Body of pancreas (tissue), 4 donors: ENCODE results near the gene SCNN1A. TPM values are rescaled to one million over a fixed set of nuclear protein-coding genes. Genes with fewer than 3 reads are reported as not detected.

ENCODE experiments used
- ATAC-seq: fragments of 150-250 bp; one replicate; pipeline ENCODE4 v1.9.1; 2016
- DNase-seq, 4 donors: peaks; one replicate each; pipeline ENCODE4 v3.0.0-alpha.2; 2019
- H3K27ac ChIP-seq, 4 donors: fragments of 200-600 bp; sonication (generic); 1 replicate in 3 of 4; 2 replicates in 1 of 4; pipeline versions ENCODE4 v1.5.1 to v1.6.1; 2016 to 2019; ENCODE audit warnings: mild to moderate bottlenecking in 1 of 4, mixed read lengths in 1 of 4, moderate library complexity in 1 of 4
- H3K27me3 ChIP-seq, 2 donors: fragments of 200-600 bp; sonication (generic); one replicate each; pipeline ENCODE4 v1.6.0; 2016; ENCODE audit warnings: mild to moderate bottlenecking in 1 of 2
- H3K36me3 ChIP-seq, 2 donors: fragments of 200-600 bp; sonication (generic); replicated peaks in 1 of 2; 2 replicates each; pipeline ENCODE4 v1.5.1; 2016; ENCODE audit warnings: low read depth in 2 of 2; ENCODE audit not compliant: insufficient read depth in 1 of 2
- H3K4me1 ChIP-seq: fragments of 200-600 bp; sonication (generic); one replicate; pipeline ENCODE4 v1.6.0; 2016
- H3K4me3 ChIP-seq, 2 donors: fragments of 200-600 bp; sonication (generic); 1 replicate in 1 of 2; 2 replicates in 1 of 2; pipeline ENCODE4 v1.5.1; 2016 to 2019
- H3K9me3 ChIP-seq, 3 donors: fragments of 200-600 bp; sonication (generic); 1 replicate in 2 of 3; 2 replicates in 1 of 3; pipeline ENCODE4 v1.5.1; 2016
- POLR2A ChIP-seq, 3 donors: fragments of 450-650 bp; IDR thresholded peaks; one replicate each; pipeline ENCODE4 v1.6.1; 2016; ENCODE audit warnings: antibody characterized with exemption in 3 of 3, mild to moderate bottlenecking in 2 of 3
- WGBS, 2 donors: methylation state at CpG; one replicate each; pipeline ENCODE4 v1.1.5; 2017; 5-methylcytosine and 5-hydroxymethylcytosine counted together
- intact Hi-C: fragments of 100-400 bp; cut with DNase I; formaldehyde crosslinking; loops from one replicate; pipeline ENCODE4 v1.15.1; 2023
- total RNA-seq, 2 donors: library from RNA; depleted of rRNA; stranded (reverse); fragments of >200 nt; gene quantifications; one replicate each; pipeline ENCODE4 v1.1.0, GENCODE V29; 2016
- TF ChIP-seq, protein P1 (sequence below), 7 experiments: fragments of 450-650 bp in 4 of 7; fragments of 200-600 bp in 3 of 7; sonication (generic) in 3 of 7; IDR thresholded peaks; one replicate each; pipeline ENCODE4 v1.5.1; 2016 to 2019; ENCODE audit warnings: antibody characterized with exemption in 7 of 7

The SCNN1A gene
- total RNA-seq, 2 donors from 2014 or later: 62.5 to 112 TPM

DNA sequence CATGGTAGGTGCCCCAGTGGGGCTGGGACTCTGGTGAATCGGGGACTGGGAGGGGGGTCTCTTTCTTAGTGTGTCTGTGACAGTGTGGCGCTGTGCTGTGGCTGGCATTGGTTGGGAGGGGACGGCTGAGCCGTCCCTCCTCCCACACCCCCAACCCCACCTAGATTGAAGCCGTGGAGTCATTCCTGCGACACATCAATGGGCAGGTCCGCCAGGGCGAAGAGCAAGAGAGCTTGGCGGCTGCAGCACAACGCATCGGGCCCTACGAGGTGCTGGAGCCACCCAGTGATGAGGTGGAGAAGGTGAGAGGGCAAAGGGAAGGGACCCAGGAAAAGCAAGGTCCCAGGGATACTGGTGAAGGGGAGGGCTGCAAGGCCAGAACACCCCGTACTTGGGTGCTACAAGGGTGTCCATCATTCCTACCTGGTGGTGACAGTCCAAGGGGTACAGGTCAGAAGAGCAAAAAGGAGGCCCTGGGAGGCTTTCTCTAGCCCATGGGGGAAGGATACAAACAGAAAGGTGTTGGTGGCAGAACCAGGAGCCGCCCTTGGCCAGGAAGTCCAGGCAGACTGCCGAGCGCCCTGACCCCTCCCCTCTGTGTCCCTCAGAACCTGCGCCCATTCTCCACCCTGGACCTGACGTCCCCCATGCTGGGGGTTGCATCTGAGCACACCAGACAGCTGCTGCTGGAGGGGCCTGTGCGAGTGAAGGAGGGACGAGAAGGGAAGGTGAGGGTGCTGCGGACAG is 57.5 kb downstream of the SCNN1A start:
- Histone ChIP-seq H3K9me3 (no peaks in the 10 kb centered on the region), H3K27me3 (no peaks in the 10 kb centered on the region), H3K27ac (no peak overlapping the region), H3K36me3 (no peaks in the 10 kb centered on the region), H3K4me3 (no peak overlapping the region), H3K4me1 (peaks cover 18% of the 10 kb centered on the region)
- ATAC-seq: no peak
- 87 to 88% methylated on average over 15 to 21 of the region's 21 CpGs for WGBS, 2 donors
- TF ChIP-seq, protein P1, sequence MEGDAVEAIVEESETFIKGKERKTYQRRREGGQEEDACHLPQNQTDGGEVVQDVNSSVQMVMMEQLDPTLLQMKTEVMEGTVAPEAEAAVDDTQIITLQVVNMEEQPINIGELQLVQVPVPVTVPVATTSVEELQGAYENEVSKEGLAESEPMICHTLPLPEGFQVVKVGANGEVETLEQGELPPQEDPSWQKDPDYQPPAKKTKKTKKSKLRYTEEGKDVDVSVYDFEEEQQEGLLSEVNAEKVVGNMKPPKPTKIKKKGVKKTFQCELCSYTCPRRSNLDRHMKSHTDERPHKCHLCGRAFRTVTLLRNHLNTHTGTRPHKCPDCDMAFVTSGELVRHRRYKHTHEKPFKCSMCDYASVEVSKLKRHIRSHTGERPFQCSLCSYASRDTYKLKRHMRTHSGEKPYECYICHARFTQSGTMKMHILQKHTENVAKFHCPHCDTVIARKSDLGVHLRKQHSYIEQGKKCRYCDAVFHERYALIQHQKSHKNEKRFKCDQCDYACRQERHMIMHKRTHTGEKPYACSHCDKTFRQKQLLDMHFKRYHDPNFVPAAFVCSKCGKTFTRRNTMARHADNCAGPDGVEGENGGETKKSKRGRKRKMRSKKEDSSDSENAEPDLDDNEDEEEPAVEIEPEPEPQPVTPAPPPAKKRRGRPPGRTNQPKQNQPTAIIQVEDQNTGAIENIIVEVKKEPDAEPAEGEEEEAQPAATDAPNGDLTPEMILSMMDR (IDR thresholded peaks at IDR 0.05): no peak
- intact Hi-C loops: no loop called here
- DNase-seq: no peak

GRCh38 chr12:6316921-6317692 is 58.3 kb downstream of the SCNN1A start:
- H3K27ac ChIP-seq: no peak overlapping the region
- 84 to 85% methylated on average over 11 to 21 of the region's 21 CpGs for WGBS, 2 donors
- intact Hi-C loops: no loop called here
- DNase-seq: no peak
- peaks cover 19% of the 10 kb centered on the region for H3K4me1 ChIP-seq
- TF ChIP-seq, protein P1 (IDR thresholded peaks at IDR 0.05): no peak
- no peak for TF ChIP-seq POLR2A (IDR thresholded peaks at IDR 0.05)
- ATAC-seq: no peak
- H3K9me3 ChIP-seq: no peaks in the 10 kb centered on the region
- H3K4me3 ChIP-seq: no peak overlapping the region
- H3K27me3 ChIP-seq: no peaks in the 10 kb centered on the region
- no peaks in the 10 kb centered on the region for H3K36me3 ChIP-seq

GRCh38 chr12:6315704-6316597 is 59.4 kb downstream of the SCNN1A start:
- DNase-seq (no peak), ATAC-seq (no peak)
- no peak overlapping the region for H3K4me3 ChIP-seq
- H3K9me3 ChIP-seq: no peaks in the 10 kb centered on the region
- no peak overlapping the region for H3K27ac ChIP-seq
- 83 to 85% methylated on average over 6 to 17 of the region's 17 CpGs for WGBS, 2 donors
- no peaks in the 10 kb centered on the region for H3K27me3 ChIP-seq
- TF ChIP-seq, protein P1 (IDR thresholded peaks at IDR 0.05): no peak
- no peak for TF ChIP-seq POLR2A (IDR thresholded peaks at IDR 0.05)
- H3K36me3 ChIP-seq: no peaks in the 10 kb centered on the region
- H3K4me1 ChIP-seq: peaks cover 25% of the 10 kb centered on the region
- intact Hi-C loops: no loop called here

DNA sequence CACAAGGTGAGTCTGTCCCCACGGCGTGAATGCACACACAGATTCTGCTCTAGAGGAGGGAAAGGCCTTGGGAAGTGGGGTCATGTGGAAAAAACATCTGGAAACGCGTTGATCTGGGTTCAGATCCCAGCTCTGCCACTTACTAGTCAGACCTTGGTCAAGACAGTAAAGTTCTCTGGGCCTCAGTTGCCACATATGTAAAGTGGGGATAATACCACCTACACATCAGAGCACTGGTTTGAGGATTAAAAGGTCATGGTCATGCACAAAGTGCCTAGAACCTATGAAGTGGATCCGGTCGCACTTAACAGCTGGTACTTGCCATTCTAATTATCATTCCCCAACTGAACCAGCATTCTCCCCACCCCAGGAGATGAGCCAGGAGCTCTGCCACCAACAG is 60.2 kb downstream of the SCNN1A start:
- H3K27me3 ChIP-seq: no peaks in the 10 kb centered on the region
- DNase-seq: no peak
- H3K9me3 ChIP-seq: no peaks in the 10 kb centered on the region
- ATAC-seq: no peak
- no peak overlapping the region for H3K27ac ChIP-seq
- intact Hi-C loops: no loop called here
- TF ChIP-seq, protein P1 (IDR thresholded peaks at IDR 0.05): no peak
- no peak overlapping the region for H3K4me3 ChIP-seq
- WGBS, 2 donors: 82 to 85% methylated on average over 6 of the region's 6 CpGs
- peaks cover 32% of the 10 kb centered on the region for H3K4me1 ChIP-seq
- no peaks in the 10 kb centered on the region for H3K36me3 ChIP-seq
